HEK293T (cell line): ENCODE data around the gene NHSL1.

Source experiments
- BHLHE40 ChIP-seq: fragments of 450-650 bp; IDR thresholded peaks from 2 replicates; pipeline ENCODE4 v1.6.1; 2016; ENCODE audit warnings: mild to moderate bottlenecking, moderate library complexity, borderline replicate concordance
- ELF4 ChIP-seq: fragments of 450-650 bp; IDR thresholded peaks from 2 replicates; pipeline ENCODE4 v1.6.1; 2017; ENCODE audit warnings: antibody characterized with exemption
- FOXM1 ChIP-seq: fragments of 450-650 bp; IDR thresholded peaks from 2 replicates; pipeline ENCODE4 v1.6.1; 2017; ENCODE audit warnings: mild to moderate bottlenecking, borderline replicate concordance
- TARDBP ChIP-seq: fragments of 450-650 bp; IDR thresholded peaks from 2 replicates; pipeline ENCODE4 v1.6.1; 2016

DNA sequence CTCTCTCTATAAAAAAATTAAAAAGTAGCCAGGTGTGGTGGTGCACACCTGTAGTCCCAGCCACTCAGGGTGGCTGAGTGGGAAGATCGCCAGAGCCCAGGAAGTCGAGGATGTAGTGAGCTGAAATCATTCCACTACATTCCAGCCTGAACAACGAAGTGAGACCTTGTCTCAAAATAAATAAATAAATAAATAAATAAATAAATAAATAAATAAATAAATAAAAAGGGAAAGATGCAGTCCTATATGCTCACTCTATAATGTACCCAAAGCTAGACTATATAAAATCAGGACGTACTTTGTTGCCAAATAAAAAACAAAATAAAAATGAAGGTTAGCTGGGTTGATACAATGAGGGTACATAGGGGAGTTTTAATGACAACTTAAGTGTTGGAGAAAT is 26.1 kb upstream of the NHSL1 start:
- TF ChIP-seq TARDBP (no peak), FOXM1 (no peak), BHLHE40 (no peak), ELF4 (no peak)
